BE2C (cell line): ENCODE data around the gene LYPD6.

ENCODE experiments used
- DNase-seq: peaks from one replicate; pipeline ENCODE4 v3.0.0-alpha.2; 2020
- H3K27me3 ChIP-seq: fragments of 250-450 bp; sonication (Bioruptor Pico); 2 replicates; pipeline ENCODE4 v1.5.1; 2020; ENCODE audit warnings: mild to moderate bottlenecking
- H3K36me3 ChIP-seq: fragments of 250-450 bp; sonication (Bioruptor Pico); 2 replicates; pipeline ENCODE4 v1.5.1; 2020; ENCODE audit warnings: mild to moderate bottlenecking
- H3K4me1 ChIP-seq: fragments of 250-450 bp; sonication (Bioruptor Pico); 2 replicates; pipeline ENCODE4 v1.5.1; 2020
- H3K4me3 ChIP-seq: 2 replicates; pipeline ENCODE4 v1.5.1; 2011; ENCODE audit warnings: low read depth, low read length
- H3K9me3 ChIP-seq: fragments of 250-450 bp; sonication (Bioruptor Pico); 2 replicates; pipeline ENCODE4 v1.5.1; 2020
- TF ChIP-seq, protein P1 (sequence below): IDR thresholded peaks from 2 replicates; pipeline ENCODE4 v1.5.1; 2012; ENCODE audit warnings: mild to moderate bottlenecking, low read depth, low read length

Gene LYPD6

GRCh38 chr2:149428783-149429182 is 98.4 kb downstream of the LYPD6 start:
- Histone ChIP-seq H3K9me3 (no peaks in the 10 kb centered on the region), H3K4me1 (no peaks in the 10 kb centered on the region), H3K27me3 (no peaks in the 10 kb centered on the region), H3K4me3 (no peak overlapping the region), H3K36me3 (no peaks in the 10 kb centered on the region)
- TF ChIP-seq, protein P1, sequence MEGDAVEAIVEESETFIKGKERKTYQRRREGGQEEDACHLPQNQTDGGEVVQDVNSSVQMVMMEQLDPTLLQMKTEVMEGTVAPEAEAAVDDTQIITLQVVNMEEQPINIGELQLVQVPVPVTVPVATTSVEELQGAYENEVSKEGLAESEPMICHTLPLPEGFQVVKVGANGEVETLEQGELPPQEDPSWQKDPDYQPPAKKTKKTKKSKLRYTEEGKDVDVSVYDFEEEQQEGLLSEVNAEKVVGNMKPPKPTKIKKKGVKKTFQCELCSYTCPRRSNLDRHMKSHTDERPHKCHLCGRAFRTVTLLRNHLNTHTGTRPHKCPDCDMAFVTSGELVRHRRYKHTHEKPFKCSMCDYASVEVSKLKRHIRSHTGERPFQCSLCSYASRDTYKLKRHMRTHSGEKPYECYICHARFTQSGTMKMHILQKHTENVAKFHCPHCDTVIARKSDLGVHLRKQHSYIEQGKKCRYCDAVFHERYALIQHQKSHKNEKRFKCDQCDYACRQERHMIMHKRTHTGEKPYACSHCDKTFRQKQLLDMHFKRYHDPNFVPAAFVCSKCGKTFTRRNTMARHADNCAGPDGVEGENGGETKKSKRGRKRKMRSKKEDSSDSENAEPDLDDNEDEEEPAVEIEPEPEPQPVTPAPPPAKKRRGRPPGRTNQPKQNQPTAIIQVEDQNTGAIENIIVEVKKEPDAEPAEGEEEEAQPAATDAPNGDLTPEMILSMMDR = no peak
- no peak for DNase-seq

- no peak for DNase-seq
- TF ChIP-seq, protein P1 = no peak
Measured at GRCh38 chr2:149430743-149431736, 100.7 kb downstream of the LYPD6 start.

GRCh38 chr2:149438330-149438960 is 108.1 kb downstream of the LYPD6 start:
- no peaks in the 10 kb centered on the region for H3K36me3 ChIP-seq
- no peak overlapping the region for H3K4me3 ChIP-seq
- TF ChIP-seq, protein P1 = no peak
- no peak for DNase-seq
- H3K9me3 ChIP-seq = no peaks in the 10 kb centered on the region
- no peaks in the 10 kb centered on the region for H3K4me1 ChIP-seq
- H3K27me3 ChIP-seq = no peaks in the 10 kb centered on the region

More at GRCh38 chr2:149430743-149431736, 100.7 kb downstream of the LYPD6 start:
- no peaks in the 10 kb centered on the region for H3K4me1 ChIP-seq
- H3K4me3 ChIP-seq = no peak overlapping the region
- no peaks in the 10 kb centered on the region for H3K9me3 ChIP-seq
- no peaks in the 10 kb centered on the region for H3K27me3 ChIP-seq
- H3K36me3 ChIP-seq = no peaks in the 10 kb centered on the region

DNA sequence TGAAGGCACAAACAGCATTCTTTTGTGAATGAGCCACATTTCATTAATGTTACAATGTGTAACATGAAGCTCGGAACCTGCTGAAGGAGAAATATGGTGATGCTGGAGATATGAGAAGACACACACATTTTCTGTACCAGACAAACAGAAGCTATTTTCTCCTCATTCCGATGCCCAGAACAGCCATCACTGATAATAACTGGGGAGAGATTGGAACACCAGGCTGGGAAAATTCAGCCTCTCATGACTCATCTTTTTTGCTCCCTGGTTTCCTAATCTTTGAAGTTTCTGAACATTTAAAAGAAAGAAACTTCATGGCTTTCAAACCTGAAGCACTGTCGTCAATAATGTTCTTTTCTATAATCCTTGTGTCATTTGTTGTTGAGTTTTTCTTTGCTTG is 110.9 kb downstream of the LYPD6 start:
- Histone ChIP-seq H3K36me3 (no peaks in the 10 kb centered on the region), H3K4me3 (no peak overlapping the region), H3K27me3 (no peaks in the 10 kb centered on the region), H3K9me3 (no peaks in the 10 kb centered on the region), H3K4me1 (no peaks in the 10 kb centered on the region)
- DNase-seq = no peak
- TF ChIP-seq, protein P1 = no peak

DNA sequence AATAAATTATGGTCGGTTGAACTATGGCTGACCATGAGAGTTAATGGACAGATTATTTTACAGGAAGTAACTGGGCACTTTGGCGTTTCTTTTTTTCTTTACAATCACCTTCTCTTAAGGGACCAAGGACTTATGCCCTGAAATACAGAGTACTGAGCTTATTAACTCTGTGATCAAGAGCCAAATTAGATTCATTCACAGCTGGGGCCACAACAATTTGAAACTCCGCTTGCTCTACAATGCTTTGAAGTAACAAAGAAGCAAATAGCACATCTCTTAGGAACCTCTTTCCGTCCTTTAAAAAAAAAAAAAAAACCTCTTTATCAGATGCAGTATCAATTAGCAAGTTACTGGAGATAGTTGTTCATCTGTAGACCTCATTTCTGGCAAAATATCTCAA is 112.0 kb downstream of the LYPD6 start:
- Histone ChIP-seq H3K27me3 (no peaks in the 10 kb centered on the region), H3K9me3 (no peaks in the 10 kb centered on the region), H3K4me1 (no peaks in the 10 kb centered on the region), H3K36me3 (no peaks in the 10 kb centered on the region), H3K4me3 (no peak overlapping the region)
- TF ChIP-seq, protein P1 = no peak
- no peak for DNase-seq

- no peaks in the 10 kb centered on the region for H3K36me3 ChIP-seq
- TF ChIP-seq, protein P1 = no peak
- H3K4me3 ChIP-seq = no peak overlapping the region
- no peaks in the 10 kb centered on the region for H3K27me3 ChIP-seq
- no peak for DNase-seq
- H3K4me1 ChIP-seq = no peaks in the 10 kb centered on the region
- H3K9me3 ChIP-seq = no peaks in the 10 kb centered on the region
Measured at GRCh38 chr2:149443150-149443549, 112.8 kb downstream of the LYPD6 start.
